Left ventricle myocardium superior (tissue), 1 donor: ENCODE results near the gene AVPR1A. TPM values are rescaled to one million over a fixed set of nuclear protein-coding genes. Genes with fewer than 3 reads are reported as not detected.

Experiments
- ATAC-seq: fragments of 200-7000 bp; cut with Tn5 transposase; one replicate; pipeline ENCODE4 v1.9.1; 2020; ENCODE audit warnings: mild to moderate bottlenecking, moderate library complexity
- DNase-seq: peaks from one replicate; pipeline ENCODE4 v3.0.0-alpha.2; 2020
- intact Hi-C: fragments of 100-400 bp; cut with micrococcal nuclease; formaldehyde crosslinking; loops from one replicate; pipeline ENCODE4 v1.11.0; 2022
- total RNA-seq: library from RNA; stranded (reverse); fragmentation: NEBNext Ultra II Directional; extraction: Animal tissue kit (Norgen Biotek cat#: 25700); gene quantifications from one replicate; pipeline ENCODE4 v1.2.1, GENCODE V29; 2021
- donor health status: DM: no; HTN: yes; CAD: no; lungs with severe emphysema.

The AVPR1A gene
- total RNA-seq, 1 donor from 2014 or later, result 1.9 TPM

GRCh38 chr12:63101920-63102319 is 49.1 kb downstream of the AVPR1A start:
- DNase-seq, result no peak
- ATAC-seq, result no peak
- intact Hi-C loops, result loop anchor here (5.0 to 10.0 kb wide), 2 partner anchors 195 to 703 kb away; no protein-coding TSS in a partner anchor

GRCh38 chr12:63098851-63099250 is 52.1 kb downstream of the AVPR1A start:
- DNase-seq (no peak), ATAC-seq (no peak)
- intact Hi-C loops, result no loop called here

- no peak for DNase-seq
- ATAC-seq, result no peak
- intact Hi-C loops, result no loop called here
Observed at GRCh38 chr12:63095369-63095980, 55.5 kb downstream of the AVPR1A start.

GRCh38 chr12:63093711-63094110 is 57.3 kb downstream of the AVPR1A start:
- DNase-seq (no peak), ATAC-seq (no peak)
- intact Hi-C loops, result no loop called here

- ATAC-seq, result no peak
- no peak for DNase-seq
- intact Hi-C loops, result no loop called here
Observed at GRCh38 chr12:63093084-63093483, 57.9 kb downstream of the AVPR1A start.

Other genes starting within 250 kb of the AVPR1A start
- gene PPM1H, start 216.1 kb downstream of the AVPR1A start, total RNA-seq, result 8.5 TPM